ENCODE results near the gene DDC.

- TF ChIP-seq POLR2A (IDR thresholded peaks at IDR 0.05) = no peak
- TF ChIP-seq, protein P1, sequence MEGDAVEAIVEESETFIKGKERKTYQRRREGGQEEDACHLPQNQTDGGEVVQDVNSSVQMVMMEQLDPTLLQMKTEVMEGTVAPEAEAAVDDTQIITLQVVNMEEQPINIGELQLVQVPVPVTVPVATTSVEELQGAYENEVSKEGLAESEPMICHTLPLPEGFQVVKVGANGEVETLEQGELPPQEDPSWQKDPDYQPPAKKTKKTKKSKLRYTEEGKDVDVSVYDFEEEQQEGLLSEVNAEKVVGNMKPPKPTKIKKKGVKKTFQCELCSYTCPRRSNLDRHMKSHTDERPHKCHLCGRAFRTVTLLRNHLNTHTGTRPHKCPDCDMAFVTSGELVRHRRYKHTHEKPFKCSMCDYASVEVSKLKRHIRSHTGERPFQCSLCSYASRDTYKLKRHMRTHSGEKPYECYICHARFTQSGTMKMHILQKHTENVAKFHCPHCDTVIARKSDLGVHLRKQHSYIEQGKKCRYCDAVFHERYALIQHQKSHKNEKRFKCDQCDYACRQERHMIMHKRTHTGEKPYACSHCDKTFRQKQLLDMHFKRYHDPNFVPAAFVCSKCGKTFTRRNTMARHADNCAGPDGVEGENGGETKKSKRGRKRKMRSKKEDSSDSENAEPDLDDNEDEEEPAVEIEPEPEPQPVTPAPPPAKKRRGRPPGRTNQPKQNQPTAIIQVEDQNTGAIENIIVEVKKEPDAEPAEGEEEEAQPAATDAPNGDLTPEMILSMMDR (IDR thresholded peaks at IDR 0.05 in 8 of 11, conservative IDR thresholded peaks at IDR 0.05 in 3 of 11) = no peak
Measured at GRCh38 chr7:50471970-50472369, 93.2 kb downstream of the DDC start.
